ENCODE results near the gene CDK11A.

DNA sequence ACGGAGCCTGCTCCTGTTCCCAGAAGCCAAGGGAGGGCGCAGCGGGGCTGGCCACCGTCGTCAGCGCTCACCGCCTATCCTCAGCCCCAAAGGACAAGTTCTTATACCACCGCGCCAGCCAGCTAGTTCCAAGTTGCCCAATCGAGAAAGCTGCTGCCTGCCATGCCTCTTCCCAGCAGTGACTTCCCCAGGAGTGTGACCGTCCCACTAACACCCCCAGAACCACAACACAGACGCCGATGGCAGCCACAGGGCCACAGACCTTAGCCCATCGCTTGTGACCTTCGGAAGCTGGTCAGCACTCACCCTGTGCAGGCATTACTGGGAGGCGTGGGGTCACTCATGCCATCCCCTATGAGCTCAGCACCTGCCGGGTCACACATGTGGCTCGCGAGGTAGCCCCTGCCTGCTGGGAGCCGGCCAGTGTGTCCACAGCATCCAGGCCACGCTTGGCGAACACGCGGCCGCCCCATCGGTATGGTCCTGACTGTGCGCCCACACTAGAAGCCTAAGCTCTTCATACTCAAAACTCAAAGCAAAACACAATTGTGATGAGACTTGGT is 34.0 kb upstream of the CDK11A start:
- TF ChIP-seq, protein P1, sequence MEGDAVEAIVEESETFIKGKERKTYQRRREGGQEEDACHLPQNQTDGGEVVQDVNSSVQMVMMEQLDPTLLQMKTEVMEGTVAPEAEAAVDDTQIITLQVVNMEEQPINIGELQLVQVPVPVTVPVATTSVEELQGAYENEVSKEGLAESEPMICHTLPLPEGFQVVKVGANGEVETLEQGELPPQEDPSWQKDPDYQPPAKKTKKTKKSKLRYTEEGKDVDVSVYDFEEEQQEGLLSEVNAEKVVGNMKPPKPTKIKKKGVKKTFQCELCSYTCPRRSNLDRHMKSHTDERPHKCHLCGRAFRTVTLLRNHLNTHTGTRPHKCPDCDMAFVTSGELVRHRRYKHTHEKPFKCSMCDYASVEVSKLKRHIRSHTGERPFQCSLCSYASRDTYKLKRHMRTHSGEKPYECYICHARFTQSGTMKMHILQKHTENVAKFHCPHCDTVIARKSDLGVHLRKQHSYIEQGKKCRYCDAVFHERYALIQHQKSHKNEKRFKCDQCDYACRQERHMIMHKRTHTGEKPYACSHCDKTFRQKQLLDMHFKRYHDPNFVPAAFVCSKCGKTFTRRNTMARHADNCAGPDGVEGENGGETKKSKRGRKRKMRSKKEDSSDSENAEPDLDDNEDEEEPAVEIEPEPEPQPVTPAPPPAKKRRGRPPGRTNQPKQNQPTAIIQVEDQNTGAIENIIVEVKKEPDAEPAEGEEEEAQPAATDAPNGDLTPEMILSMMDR (conservative IDR thresholded peaks at IDR 0.05 in 1 of 2, IDR thresholded peaks at IDR 0.05 in 1 of 2; ENCODE audit: low read depth in 1 of 2, low read length in 2 of 2): no peak
- no peak for TF ChIP-seq EZH2 (IDR thresholded peaks at IDR 0.05; ENCODE audit: low read length, missing control alignments)

Measured in fibroblast of lung (primary cell).